Kidney (tissue), 14 donors: Measurements from ENCODE around the gene ATG2B. TPM values are rescaled to one million over a fixed set of nuclear protein-coding genes. Genes with fewer than 3 reads are reported as not detected.
A peak's percentile ranks its signal among the peaks of the same experiment; 100 is the strongest.

ENCODE experiments used
- DNase-seq, 5 donors: peaks; one replicate each; pipeline ENCODE4 v3.0.0-alpha.2; 2013 to 2020
- FAIRE-seq: peaks from 2 replicates; lab custom pipeline; 2012; peaks lifted over from hg19 to GRCh38; lab: Jason Lieb, UNC
- H3K27ac ChIP-seq, 2 donors: one replicate each; pipeline ENCODE4 v1.7.0; 2013; ENCODE audit warnings: low read depth in 2 of 2, low read length in 2 of 2, inconsistent platforms in 1 of 2
- H3K27me3 ChIP-seq: one replicate; pipeline ENCODE4 v1.7.1; 2013; ENCODE audit warnings: low read length, inconsistent platforms; ENCODE audit not compliant: control insufficient read depth, insufficient read depth
- H3K36me3 ChIP-seq, 3 donors: one replicate each; pipeline versions ENCODE4 v1.7.0 to v1.7.1; 2013; ENCODE audit warnings: low read length in 3 of 3, control low read depth in 1 of 3, inconsistent platforms in 1 of 3; ENCODE audit not compliant: insufficient read depth in 3 of 3, control insufficient read depth in 2 of 3
- H3K4me1 ChIP-seq, 3 donors: one replicate each; pipeline versions ENCODE4 v1.7.0 to v1.7.1; 2013; ENCODE audit warnings: low read length in 3 of 3, inconsistent platforms in 1 of 3, low read depth in 1 of 3; ENCODE audit not compliant: control insufficient read depth in 2 of 3, insufficient read depth in 2 of 3
- H3K4me3 ChIP-seq, 3 donors: one replicate each; pipeline versions ENCODE4 v1.7.0 to v1.8.1; 2013; ENCODE audit warnings: low read length in 3 of 3, control low read depth in 1 of 3, inconsistent platforms in 1 of 3
- H3K9ac ChIP-seq, 3 donors: one replicate each; pipeline versions ENCODE4 v1.7.0 to v1.7.1; 2013; ENCODE audit warnings: low read length in 3 of 3, control low read depth in 1 of 3, inconsistent platforms in 1 of 3
- H3K9me3 ChIP-seq, 3 donors: one replicate each; pipeline versions ENCODE4 v1.7.0 to v1.7.1; 2013; ENCODE audit warnings: low read length in 3 of 3, control low read depth in 1 of 3, inconsistent platforms in 1 of 3; ENCODE audit not compliant: control insufficient read depth in 2 of 3, insufficient read depth in 1 of 3
- CTCF ChIP-seq: IDR thresholded peaks from 3 replicates; pipeline ENCODE4 v1.5.1; 2012; ENCODE audit warnings: mild to moderate bottlenecking, moderate library complexity, borderline replicate concordance; ENCODE audit not compliant: insufficient read depth; ENCODE audit errors: extremely low read depth
- intact Hi-C: fragments of 100-400 bp; cut with DNase I; formaldehyde crosslinking; loops from one replicate; pipeline ENCODE4 v1.11.1; 2022
- polyA plus RNA-seq: library from polyadenylated mRNA; stranded (reverse); fragments of 350-450 nt; fragmentation: Illumina TruSeq; extraction: RNeasy Lipid Tissue Mini Kit (QIAGEN cat#74804); gene quantifications from one replicate; pipeline ENCODE4 v1.2.3, GENCODE V29; 2014; ENCODE audit warnings: low read depth, low replicate concordance; ENCODE audit not compliant: insufficient read depth
- total RNA-seq: library from RNA; stranded (reverse); fragmentation: NEBNext Ultra II Directional; extraction: Animal tissue kit (Norgen Biotek cat#: 25700); gene quantifications from one replicate; pipeline ENCODE4 v1.2.1, GENCODE V29; 2021
- donor health status: control.
- donor health status: control.
- donor health status: control.
- donor health status: control.
- donor health status: control.
- donor health status: DM: yes; HTN: yes; CAD: no.
- donor health status: Normal renal cell carcinoma (clear cell type).

Gene ATG2B
- total and polyA plus RNA-seq, 2 donors from 2014 or later: 3.8 to 35.8 TPM

- FAIRE-seq (peak; percentile 94), DNase-seq (peak in 2 of 5 donors; percentile 27 to 36)
- Histone ChIP-seq H3K4me3 (no peak overlapping the region), H3K9ac (no peak overlapping the region), H3K27ac (no peak overlapping the region), H3K4me1 (no peaks in the 10 kb centered on the region), H3K9me3 (no peaks in the 10 kb centered on the region), H3K27me3 (no peaks in the 10 kb centered on the region), H3K36me3 (peaks cover 2 to 26% (median 10%) of the 10 kb centered on the region in 3 donors)
- intact Hi-C loops: no loop called here
- TF ChIP-seq CTCF: peak; percentile 47
These were observed 66.1 kb downstream of the ATG2B start for GRCh38 chr14:96297000-96297399.

GRCh38 chr14:96294246-96294645, 68.9 kb downstream of the ATG2B start:
- H3K27ac ChIP-seq: no peak overlapping the region
- H3K36me3 ChIP-seq: peaks cover 2 to 37% (median 16%) of the 10 kb centered on the region in 3 donors
- no peaks in the 10 kb centered on the region for H3K27me3 ChIP-seq
- no peak overlapping the region for H3K4me3 ChIP-seq
- intact Hi-C loops: no loop called here
- DNase-seq (no peak), FAIRE-seq (no peak)
- no peak overlapping the region for H3K9ac ChIP-seq
- no peaks in the 10 kb centered on the region for H3K4me1 ChIP-seq
- H3K9me3 ChIP-seq: no peaks in the 10 kb centered on the region
- no peak for TF ChIP-seq CTCF

GRCh38 chr14:96287856-96288255, 75.3 kb downstream of the ATG2B start:
- DNase-seq: no peak
- TF ChIP-seq CTCF: no peak
- no peak overlapping the region for H3K9ac ChIP-seq
- no peaks in the 10 kb centered on the region for H3K27me3 ChIP-seq
- no peaks in the 10 kb centered on the region for H3K9me3 ChIP-seq
- H3K36me3 ChIP-seq: peaks cover 0 to 44% (median 24%) of the 10 kb centered on the region in 3 donors
- H3K27ac ChIP-seq: no peak overlapping the region
- intact Hi-C loops: no loop called here
- no peak for FAIRE-seq
- H3K4me3 ChIP-seq: no peak overlapping the region
- no peaks in the 10 kb centered on the region for H3K4me1 ChIP-seq

- DNase-seq: no peak
- TF ChIP-seq CTCF: no peak
- H3K27ac ChIP-seq: no peak overlapping the region
- H3K9me3 ChIP-seq: no peaks in the 10 kb centered on the region
- H3K4me1 ChIP-seq: no peaks in the 10 kb centered on the region
- no peak overlapping the region for H3K9ac ChIP-seq
- H3K27me3 ChIP-seq: no peaks in the 10 kb centered on the region
- FAIRE-seq: peak; percentile 73
- no peak overlapping the region for H3K4me3 ChIP-seq
- intact Hi-C loops: no loop called here
- peaks cover 0 to 45% (median 27%) of the 10 kb centered on the region in 3 donors for H3K36me3 ChIP-seq
These were observed 76.9 kb downstream of the ATG2B start for GRCh38 chr14:96286251-96286650.
